H1 (cell line): Measurements from ENCODE around the gene STEAP3. TPM values are rescaled to one million over a fixed set of nuclear protein-coding genes. Genes with fewer than 3 reads are reported as not detected.

Source experiments
- CTCF ChIA-PET: fragments of 300-600 bp; sonication (Branson Sonifier 250); formaldehyde crosslinking; loops from one replicate; lab custom pipeline; 2021; ENCODE audit not compliant: partially characterized antibody; lab: Charles Lee
- POLR2A ChIA-PET: fragments of 300-600 bp; sonication (Branson Sonifier 250); formaldehyde crosslinking; loops from one replicate; lab custom pipeline; 2021; ENCODE audit warnings: inconsistent platforms; ENCODE audit not compliant: partially characterized antibody; lab: Charles Lee
- DNase-seq, 2 experiments: peaks; one replicate each; pipeline versions ENCODE4 v3.0.0 to v3.0.0-alpha.2; 2010 to 2022; ENCODE audit warnings: low spot score in 2 of 2, low read depth in 1 of 2, mixed read lengths in 1 of 2
- FAIRE-seq: peaks from 2 replicates; lab custom pipeline; 2011; peaks lifted over from hg19 to GRCh38; lab: Jason Lieb, UNC
- H2AFZ ChIP-seq: 2 replicates; pipeline ENCODE4 v1.8.1; 2012; ENCODE audit warnings: low read length, inconsistent platforms
- H2AK5ac ChIP-seq: 2 replicates; pipeline ENCODE4 v1.6.1; 2013; ENCODE audit warnings: low read depth, low read length
- H2BK120ac ChIP-seq: replicated peaks from 2 replicates; pipeline ENCODE3; 2013; ENCODE audit warnings: low read depth, low read length, inconsistent platforms
- H2BK12ac ChIP-seq: 2 replicates; pipeline ENCODE4 v1.6.1; 2013; ENCODE audit warnings: low read depth, low read length
- H2BK15ac ChIP-seq: 2 replicates; pipeline ENCODE4 v1.6.1; 2013; ENCODE audit warnings: low read length
- H2BK20ac ChIP-seq: 2 replicates; pipeline ENCODE4 v1.6.1; 2013; ENCODE audit warnings: low read length
- H2BK5ac ChIP-seq: 2 replicates; pipeline ENCODE4 v1.6.1; 2013; ENCODE audit warnings: low read depth, low read length
- H3K14ac ChIP-seq: 2 replicates; pipeline ENCODE4 v1.6.1; 2013; ENCODE audit warnings: inconsistent platforms; ENCODE audit not compliant: insufficient read length
- H3K18ac ChIP-seq: 2 replicates; pipeline ENCODE4 v1.6.1; 2013; ENCODE audit warnings: low read length; ENCODE audit errors: extremely low read depth
- H3K23ac ChIP-seq: 2 replicates; pipeline ENCODE4 v1.6.1; 2013; ENCODE audit warnings: inconsistent platforms; ENCODE audit not compliant: insufficient read length
- H3K23me2 ChIP-seq: 2 replicates; pipeline ENCODE4 v1.6.1; 2013; ENCODE audit warnings: low read depth, low read length
- H3K27ac ChIP-seq: 2 replicates; pipeline ENCODE4 v1.6.1; 2011; ENCODE audit warnings: low read depth, low read length, inconsistent platforms
- H3K27me3 ChIP-seq, 4 experiments: replicated peaks in 1 of 4; 1 replicate in 1 of 4; 2 replicates in 3 of 4; pipeline versions ENCODE4 v1.6.1 to v1.8.1; 2011 to 2013; ENCODE audit warnings: low read length in 3 of 4, mild to moderate bottlenecking in 3 of 4, inconsistent platforms in 2 of 4, mixed read lengths in 2 of 4, moderate library complexity in 1 of 4; ENCODE audit not compliant: control insufficient read depth in 3 of 4, insufficient read depth in 3 of 4; ENCODE audit errors: extremely low read depth in 1 of 4
- H3K36me3 ChIP-seq, 4 experiments: 2 replicates each; pipeline versions ENCODE4 v1.6.1 to v1.8.1; 2011 to 2013; ENCODE audit warnings: mild to moderate bottlenecking in 4 of 4, low read length in 3 of 4, moderate library complexity in 2 of 4, control low read depth in 1 of 4, inconsistent platforms in 1 of 4; ENCODE audit not compliant: insufficient read depth in 4 of 4, control insufficient read depth in 2 of 4
- H3K4ac ChIP-seq: replicated peaks from 2 replicates; pipeline ENCODE3; 2013; ENCODE audit warnings: low read length, low read depth, mixed read lengths, inconsistent platforms; ENCODE audit not compliant: insufficient read length
- H3K4me1 ChIP-seq, 4 experiments: replicated peaks in 1 of 4; 1 replicate in 1 of 4; 2 replicates in 3 of 4; pipeline versions ENCODE4 v1.6.1 to v1.8.1; 2011 to 2013; ENCODE audit warnings: low read length in 3 of 4, inconsistent platforms in 2 of 4, mixed read lengths in 1 of 4; ENCODE audit not compliant: insufficient read depth in 4 of 4, control insufficient read depth in 3 of 4
- H3K4me2 ChIP-seq, 2 experiments: 2 replicates each; pipeline versions ENCODE4 v1.6.1 to v1.8.1; 2011 to 2013; ENCODE audit warnings: low read depth in 2 of 2, low read length in 2 of 2, control low read depth in 1 of 2, inconsistent platforms in 1 of 2, mild to moderate bottlenecking in 1 of 2; ENCODE audit not compliant: insufficient read depth in 1 of 2
- H3K4me3 ChIP-seq, 4 experiments: fragments of 200-600, 300-600 bp in 1 of 4; sonication (generic), shearing (Covaris generic), sonication (Bioruptor Twin) in 1 of 4; 2 replicates each; pipeline versions ENCODE4 v1.5.1 to v1.8.1; 2011 to 2016; ENCODE audit warnings: low read length in 4 of 4, low read depth in 3 of 4, control low read depth in 2 of 4, inconsistent platforms in 2 of 4, mild to moderate bottlenecking in 2 of 4, mixed read lengths in 1 of 4, moderate library complexity in 1 of 4; ENCODE audit not compliant: insufficient read depth in 2 of 4; ENCODE audit errors: extremely low read depth in 1 of 4
- H3K56ac ChIP-seq: replicated peaks from 2 replicates; pipeline ENCODE3; 2013; ENCODE audit warnings: low read depth, mild to moderate bottlenecking, mixed read lengths, low read length, inconsistent platforms; ENCODE audit not compliant: insufficient read length
- H3K79me1 ChIP-seq: 2 replicates; pipeline ENCODE4 v1.6.1; 2013; ENCODE audit warnings: low read depth, low read length, control low read depth
- H3K79me2 ChIP-seq, 2 experiments: 2 replicates each; pipeline versions ENCODE4 v1.6.1 to v1.8.1; 2012 to 2013; ENCODE audit warnings: low read length in 2 of 2, mild to moderate bottlenecking in 2 of 2, inconsistent platforms in 1 of 2; ENCODE audit not compliant: insufficient read depth in 2 of 2, control insufficient read depth in 1 of 2
- H3K9ac ChIP-seq, 4 experiments: replicated peaks in 1 of 4; 1 replicate in 1 of 4; 2 replicates in 3 of 4; pipeline versions ENCODE4 v1.6.1 to v1.8.1; 2011 to 2013; ENCODE audit warnings: low read depth in 3 of 4, low read length in 3 of 4, control low read depth in 2 of 4, mild to moderate bottlenecking in 2 of 4, moderate library complexity in 2 of 4, inconsistent platforms in 1 of 4; ENCODE audit errors: extremely low read depth in 1 of 4
- H3K9me3 ChIP-seq, 2 experiments: 2 replicates each; pipeline versions ENCODE4 v1.6.1 to v1.8.1; 2012 to 2013; ENCODE audit warnings: mild to moderate bottlenecking in 2 of 2, moderate library complexity in 2 of 2, control low read depth in 1 of 2, inconsistent platforms in 1 of 2, low read depth in 1 of 2, low read length in 1 of 2, mixed read lengths in 1 of 2; ENCODE audit not compliant: insufficient read depth in 2 of 2
- H4K20me1 ChIP-seq, 2 experiments: replicated peaks in 1 of 2; 2 replicates each; pipeline versions ENCODE3 to v1.8.1; 2011 to 2013; ENCODE audit warnings: inconsistent platforms in 2 of 2, low read length in 2 of 2, mild to moderate bottlenecking in 1 of 2; ENCODE audit not compliant: insufficient read depth in 2 of 2, control insufficient read depth in 1 of 2
- H4K5ac ChIP-seq: 2 replicates; pipeline ENCODE4 v1.6.1; 2013; ENCODE audit warnings: low read length, low read depth, mixed read lengths, inconsistent platforms; ENCODE audit not compliant: insufficient read length
- H4K8ac ChIP-seq: 2 replicates; pipeline ENCODE4 v1.8.0; 2013; ENCODE audit warnings: mild to moderate bottlenecking, moderate library complexity, low read length, inconsistent platforms; ENCODE audit not compliant: insufficient read depth; ENCODE audit errors: extremely low read depth
- H4K91ac ChIP-seq: replicated peaks from 2 replicates; pipeline ENCODE3; 2013; ENCODE audit warnings: low read length, mixed read lengths, inconsistent platforms; ENCODE audit not compliant: insufficient read length
- ASH2L ChIP-seq: fragments of 200-600, 300-600 bp; sonication (generic); IDR thresholded peaks from one replicate; pipeline ENCODE4 v1.7.1; 2017; ENCODE audit warnings: low read length
- CBX8 ChIP-seq: fragments of 300-800, 300-1000 bp; sonication (generic); IDR thresholded peaks from 2 replicates; pipeline ENCODE4 v1.7.1; 2016; ENCODE audit warnings: low read depth, low read length, borderline replicate concordance
- CEBPB ChIP-seq: IDR thresholded peaks from 2 replicates; pipeline ENCODE4 v1.6.1; 2012; ENCODE audit warnings: low read depth, low read length
- CHD1 ChIP-seq: IDR thresholded peaks from 2 replicates; pipeline ENCODE4 v1.6.1; 2012; ENCODE audit warnings: low read depth, low read length, improper control_type of control experiment
- FOSL1 ChIP-seq: IDR thresholded peaks from 2 replicates; pipeline ENCODE4 v1.6.1; 2011; ENCODE audit warnings: mild to moderate bottlenecking, low read depth, low read length, moderate library complexity; ENCODE audit not compliant: insufficient read depth
- GTF2F1 ChIP-seq: IDR thresholded peaks from 2 replicates; pipeline ENCODE4 v1.6.1; 2012; ENCODE audit warnings: low read depth, low read length, improper control_type of control experiment, borderline replicate concordance
- HDAC6 ChIP-seq: IDR thresholded peaks from one replicate; pipeline ENCODE4 v1.7.1; 2012; ENCODE audit warnings: low read depth, mild to moderate bottlenecking, inconsistent platforms, low read length, moderate library complexity
- JUN ChIP-seq: IDR thresholded peaks from 2 replicates; pipeline ENCODE4 v1.6.1; 2011; ENCODE audit warnings: low read depth, mild to moderate bottlenecking, improper control_type of control experiment, low read length
- MAFK ChIP-seq: IDR thresholded peaks from 2 replicates; pipeline ENCODE4 v1.6.1; 2012; ENCODE audit warnings: low read depth, mild to moderate bottlenecking, improper control_type of control experiment, low read length
- NANOG ChIP-seq: IDR thresholded peaks from 2 replicates; pipeline ENCODE4 v1.6.1; 2011; ENCODE audit warnings: low read length, low read depth, mild to moderate bottlenecking, inconsistent platforms; ENCODE audit not compliant: insufficient read depth, poor library complexity, severe bottlenecking
- SIN3A ChIP-seq, 2 experiments: IDR thresholded peaks in 1 of 2; conservative IDR thresholded peaks in 1 of 2; 2 replicates each; pipeline ENCODE4 v1.6.1; 2011 to 2012; ENCODE audit warnings: low read length in 2 of 2, improper control_type of control experiment in 1 of 2, low read depth in 1 of 2, mild to moderate bottlenecking in 1 of 2
- SIX5 ChIP-seq: IDR thresholded peaks from 2 replicates; pipeline ENCODE4 v1.6.1; 2011; ENCODE audit warnings: mild to moderate bottlenecking, low read depth, low read length
- SP4 ChIP-seq: IDR thresholded peaks from 2 replicates; pipeline ENCODE4 v1.6.1; 2012; ENCODE audit warnings: low read length, inconsistent platforms
- SUZ12 ChIP-seq: fragments of 200-600 bp; sonication (generic); IDR thresholded peaks from 2 replicates; pipeline ENCODE4 v1.6.1; 2012; ENCODE audit warnings: mild to moderate bottlenecking, inconsistent platforms, low read length, moderate library complexity, mixed read lengths
- WGBS, 2 experiments: shearing (Covaris generic) in 1 of 2; methylation state at CpG; one replicate each; pipeline versions ENCODE4 v1.1.6 to v1.1.7; 2013 to 2015; ENCODE audit warnings: low lambda C conversion rate in 2 of 2, mixed read lengths in 2 of 2, inconsistent platforms in 1 of 2, low coverage in 1 of 2, missing lambda C conversion rate in 1 of 2; ENCODE audit not compliant: insufficient replicate concordance in 2 of 2, insufficient coverage in 1 of 2, insufficient read length in 1 of 2; ENCODE audit errors: extremely low coverage in 1 of 2, missing lambda C conversion rate in 1 of 2; 5-methylcytosine and 5-hydroxymethylcytosine counted together
- polyA plus RNA-seq, 7 experiments: library from polyadenylated mRNA; depleted of rRNA in 3 of 7; stranded (reverse) in 5 of 7; unstranded in 2 of 7; fragments of >200 nt in 5 of 7; fragments of 200-250 nt in 2 of 7; gene quantifications; 1 replicate in 5 of 7; 2 replicates in 1 of 7; 4 replicates in 1 of 7; pipeline versions ENCODE4 v1.2.1 to v1.2.3, GENCODE V29; 2011 to 2013; ENCODE audit warnings: missing spikeins in 2 of 7, mixed read lengths in 2 of 7
- total RNA-seq: library from RNA; stranded (reverse); fragmentation: NEBNext Ultra II Directional; extraction: Animal tissue kit (Norgen Biotek cat#: 25700); gene quantifications from 2 replicates; pipeline ENCODE4 v1.2.1, GENCODE V29; 2021

The STEAP3 gene
- total and polyA plus RNA-seq, 2 of the 8 experiments (the other 6 are each of a cell fraction or from before 2014, with no cell fraction given) = 21.7 to 27.9 TPM

DNA sequence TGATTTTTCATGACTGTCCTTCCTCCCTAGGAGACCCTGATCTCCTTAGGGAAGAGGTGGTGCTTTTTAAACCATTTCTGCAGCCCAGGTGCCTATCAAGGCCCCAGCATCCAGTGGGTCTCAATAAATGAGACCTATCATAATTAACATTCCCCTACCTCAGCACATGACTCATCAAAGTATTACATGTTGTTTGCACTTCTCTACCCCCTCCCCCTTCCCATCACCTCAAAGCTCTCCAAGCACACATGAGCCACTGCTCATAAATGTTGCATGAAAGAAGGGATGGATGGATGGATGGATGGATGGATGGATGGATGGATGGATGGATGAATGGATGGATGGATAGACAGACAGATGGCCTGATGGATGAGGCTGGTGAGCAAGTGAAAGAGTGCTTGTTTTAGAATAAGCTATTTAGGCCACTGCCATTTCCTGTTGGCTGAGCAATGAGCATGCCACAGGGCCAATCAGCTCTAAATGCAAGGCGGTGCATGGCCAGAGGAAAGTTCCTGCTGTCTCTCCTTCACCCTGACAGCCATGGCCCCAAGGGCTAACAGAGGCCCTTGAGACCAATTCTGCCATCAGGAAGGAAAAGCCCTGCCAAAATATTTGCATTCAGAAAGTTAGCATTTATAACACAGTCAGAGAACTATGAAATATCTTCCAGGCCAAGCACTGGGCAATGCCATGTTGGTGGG, 20.9 kb upstream of the STEAP3 start:
- no peak for DNase-seq
- H4K5ac ChIP-seq = no peak overlapping the region
- H2BK15ac ChIP-seq = no peak overlapping the region
- H3K23me2 ChIP-seq = no peaks in the 10 kb centered on the region; the same call in 1 of the 2 replicates
- H2BK12ac ChIP-seq = peak overlapping the region; percentile 27; the same call in 1 of the 2 replicates
- no peak overlapping the region for H3K9ac ChIP-seq
- H3K36me3 ChIP-seq = no peaks in the 10 kb centered on the region
- H3K23ac ChIP-seq = no peak overlapping the region
- H3K14ac ChIP-seq = no peak overlapping the region
- no peaks in the 10 kb centered on the region for H3K79me2 ChIP-seq
- ChIA-PET CTCF (interaction anchor here (1.0 kb wide), 1 partner anchor 8 kb away, joined by 3 read pairs; no protein-coding TSS in a partner anchor), POLR2A (no interaction called here)
- no peak overlapping the region for H2AFZ ChIP-seq
- no peak overlapping the region for H2AK5ac ChIP-seq
- FAIRE-seq = no peak
- H3K18ac ChIP-seq = no peak overlapping the region
- no peaks in the 10 kb centered on the region for H4K20me1 ChIP-seq
- H3K4me3 ChIP-seq = no peak overlapping the region
- no peaks in the 10 kb centered on the region for H3K79me1 ChIP-seq
- whole genome bisulfite sequencing, 2 experiments = 87% methylated on average over 1 of the region's 1 CpG; no CpG with 5 or more reads in 1 of the 2 experiments
- H2BK20ac ChIP-seq = no peak overlapping the region
- no peak overlapping the region for H3K27ac ChIP-seq
- H4K8ac ChIP-seq = no peak overlapping the region
- H3K9me3 ChIP-seq = no peaks in the 10 kb centered on the region
- H3K56ac ChIP-seq = no peak overlapping the region
- H3K27me3 ChIP-seq = no peaks in the 10 kb centered on the region; a peak in 1 of 7 replicates
- no peak overlapping the region for H2BK5ac ChIP-seq
- no peak overlapping the region for H4K91ac ChIP-seq
- no peak overlapping the region for H3K4ac ChIP-seq
- no peak overlapping the region for H2BK120ac ChIP-seq
- no peak overlapping the region for H3K4me2 ChIP-seq
- H3K4me1 ChIP-seq = no peaks in the 10 kb centered on the region; a peak in 1 of 7 replicates
- TF ChIP-seq GTF2F1 = no peak
- no peak for TF ChIP-seq NANOG
- TF ChIP-seq FOSL1 = no peak
- no peak for TF ChIP-seq HDAC6
- TF ChIP-seq MAFK = no peak
- no peak for TF ChIP-seq CHD1
- TF ChIP-seq CEBPB = no peak
- no peak for TF ChIP-seq JUN
- no peak for TF ChIP-seq SUZ12
- no peak for TF ChIP-seq CBX8
- TF ChIP-seq SIX5 = no peak
- no peak for TF ChIP-seq ASH2L
- TF ChIP-seq SP4 = no peak
- no peak for TF ChIP-seq SIN3A (conservative IDR thresholded peaks at IDR 0.05 in 1 of 2, IDR thresholded peaks at IDR 0.05 in 1 of 2; ENCODE audit: low read depth in 1 of 2, low read length in 2 of 2)
